H1 (cell line): ENCODE measurements around the gene AP1M2. TPM values are rescaled to one million over a fixed set of nuclear protein-coding genes. Genes with fewer than 3 reads are reported as not detected.

Source experiments
- CTCF ChIA-PET: fragments of 300-600 bp; sonication (Branson Sonifier 250); formaldehyde crosslinking; loops from one replicate; lab custom pipeline; 2021; ENCODE audit not compliant: partially characterized antibody; lab: Charles Lee
- POLR2A ChIA-PET: fragments of 300-600 bp; sonication (Branson Sonifier 250); formaldehyde crosslinking; loops from one replicate; lab custom pipeline; 2021; ENCODE audit warnings: inconsistent platforms; ENCODE audit not compliant: partially characterized antibody; lab: Charles Lee
- DNase-seq, 2 experiments: peaks; one replicate each; pipeline versions ENCODE4 v3.0.0 to v3.0.0-alpha.2; 2010 to 2022; ENCODE audit warnings: low spot score in 2 of 2, low read depth in 1 of 2, mixed read lengths in 1 of 2
- FAIRE-seq: peaks from 2 replicates; lab custom pipeline; 2011; peaks lifted over from hg19 to GRCh38; lab: Jason Lieb, UNC
- H2AFZ ChIP-seq: 2 replicates; pipeline ENCODE4 v1.8.1; 2012; ENCODE audit warnings: low read length, inconsistent platforms
- H2AK5ac ChIP-seq: 2 replicates; pipeline ENCODE4 v1.6.1; 2013; ENCODE audit warnings: low read depth, low read length
- H2BK120ac ChIP-seq: replicated peaks from 2 replicates; pipeline ENCODE3; 2013; ENCODE audit warnings: low read depth, low read length, inconsistent platforms
- H2BK12ac ChIP-seq: 2 replicates; pipeline ENCODE4 v1.6.1; 2013; ENCODE audit warnings: low read depth, low read length
- H2BK15ac ChIP-seq: 2 replicates; pipeline ENCODE4 v1.6.1; 2013; ENCODE audit warnings: low read length
- H2BK20ac ChIP-seq: 2 replicates; pipeline ENCODE4 v1.6.1; 2013; ENCODE audit warnings: low read length
- H2BK5ac ChIP-seq: 2 replicates; pipeline ENCODE4 v1.6.1; 2013; ENCODE audit warnings: low read depth, low read length
- H3K14ac ChIP-seq: 2 replicates; pipeline ENCODE4 v1.6.1; 2013; ENCODE audit warnings: inconsistent platforms; ENCODE audit not compliant: insufficient read length
- H3K18ac ChIP-seq: 2 replicates; pipeline ENCODE4 v1.6.1; 2013; ENCODE audit warnings: low read length; ENCODE audit errors: extremely low read depth
- H3K23ac ChIP-seq: 2 replicates; pipeline ENCODE4 v1.6.1; 2013; ENCODE audit warnings: inconsistent platforms; ENCODE audit not compliant: insufficient read length
- H3K23me2 ChIP-seq: 2 replicates; pipeline ENCODE4 v1.6.1; 2013; ENCODE audit warnings: low read depth, low read length
- H3K27ac ChIP-seq: 2 replicates; pipeline ENCODE4 v1.6.1; 2011; ENCODE audit warnings: low read depth, low read length, inconsistent platforms
- H3K27me3 ChIP-seq, 4 experiments: replicated peaks in 1 of 4; 1 replicate in 1 of 4; 2 replicates in 3 of 4; pipeline versions ENCODE4 v1.6.1 to v1.8.1; 2011 to 2013; ENCODE audit warnings: low read length in 3 of 4, mild to moderate bottlenecking in 3 of 4, inconsistent platforms in 2 of 4, mixed read lengths in 2 of 4, moderate library complexity in 1 of 4; ENCODE audit not compliant: control insufficient read depth in 3 of 4, insufficient read depth in 3 of 4; ENCODE audit errors: extremely low read depth in 1 of 4
- H3K36me3 ChIP-seq, 4 experiments: 2 replicates each; pipeline versions ENCODE4 v1.6.1 to v1.8.1; 2011 to 2013; ENCODE audit warnings: mild to moderate bottlenecking in 4 of 4, low read length in 3 of 4, moderate library complexity in 2 of 4, control low read depth in 1 of 4, inconsistent platforms in 1 of 4; ENCODE audit not compliant: insufficient read depth in 4 of 4, control insufficient read depth in 2 of 4
- H3K4ac ChIP-seq: replicated peaks from 2 replicates; pipeline ENCODE3; 2013; ENCODE audit warnings: low read length, low read depth, mixed read lengths, inconsistent platforms; ENCODE audit not compliant: insufficient read length
- H3K4me1 ChIP-seq, 4 experiments: replicated peaks in 1 of 4; 1 replicate in 1 of 4; 2 replicates in 3 of 4; pipeline versions ENCODE4 v1.6.1 to v1.8.1; 2011 to 2013; ENCODE audit warnings: low read length in 3 of 4, inconsistent platforms in 2 of 4, mixed read lengths in 1 of 4; ENCODE audit not compliant: insufficient read depth in 4 of 4, control insufficient read depth in 3 of 4
- H3K4me2 ChIP-seq, 2 experiments: 2 replicates each; pipeline versions ENCODE4 v1.6.1 to v1.8.1; 2011 to 2013; ENCODE audit warnings: low read depth in 2 of 2, low read length in 2 of 2, control low read depth in 1 of 2, inconsistent platforms in 1 of 2, mild to moderate bottlenecking in 1 of 2; ENCODE audit not compliant: insufficient read depth in 1 of 2
- H3K4me3 ChIP-seq, 4 experiments: fragments of 200-600, 300-600 bp in 1 of 4; sonication (generic), shearing (Covaris generic), sonication (Bioruptor Twin) in 1 of 4; 2 replicates each; pipeline versions ENCODE4 v1.5.1 to v1.8.1; 2011 to 2016; ENCODE audit warnings: low read length in 4 of 4, low read depth in 3 of 4, control low read depth in 2 of 4, inconsistent platforms in 2 of 4, mild to moderate bottlenecking in 2 of 4, mixed read lengths in 1 of 4, moderate library complexity in 1 of 4; ENCODE audit not compliant: insufficient read depth in 2 of 4; ENCODE audit errors: extremely low read depth in 1 of 4
- H3K56ac ChIP-seq: replicated peaks from 2 replicates; pipeline ENCODE3; 2013; ENCODE audit warnings: low read depth, mild to moderate bottlenecking, mixed read lengths, low read length, inconsistent platforms; ENCODE audit not compliant: insufficient read length
- H3K79me1 ChIP-seq: 2 replicates; pipeline ENCODE4 v1.6.1; 2013; ENCODE audit warnings: low read depth, low read length, control low read depth
- H3K79me2 ChIP-seq, 2 experiments: 2 replicates each; pipeline versions ENCODE4 v1.6.1 to v1.8.1; 2012 to 2013; ENCODE audit warnings: low read length in 2 of 2, mild to moderate bottlenecking in 2 of 2, inconsistent platforms in 1 of 2; ENCODE audit not compliant: insufficient read depth in 2 of 2, control insufficient read depth in 1 of 2
- H3K9ac ChIP-seq, 4 experiments: replicated peaks in 1 of 4; 1 replicate in 1 of 4; 2 replicates in 3 of 4; pipeline versions ENCODE4 v1.6.1 to v1.8.1; 2011 to 2013; ENCODE audit warnings: low read depth in 3 of 4, low read length in 3 of 4, control low read depth in 2 of 4, mild to moderate bottlenecking in 2 of 4, moderate library complexity in 2 of 4, inconsistent platforms in 1 of 4; ENCODE audit errors: extremely low read depth in 1 of 4
- H3K9me3 ChIP-seq, 2 experiments: 2 replicates each; pipeline versions ENCODE4 v1.6.1 to v1.8.1; 2012 to 2013; ENCODE audit warnings: mild to moderate bottlenecking in 2 of 2, moderate library complexity in 2 of 2, control low read depth in 1 of 2, inconsistent platforms in 1 of 2, low read depth in 1 of 2, low read length in 1 of 2, mixed read lengths in 1 of 2; ENCODE audit not compliant: insufficient read depth in 2 of 2
- H4K20me1 ChIP-seq, 2 experiments: replicated peaks in 1 of 2; 2 replicates each; pipeline versions ENCODE3 to v1.8.1; 2011 to 2013; ENCODE audit warnings: inconsistent platforms in 2 of 2, low read length in 2 of 2, mild to moderate bottlenecking in 1 of 2; ENCODE audit not compliant: insufficient read depth in 2 of 2, control insufficient read depth in 1 of 2
- H4K5ac ChIP-seq: 2 replicates; pipeline ENCODE4 v1.6.1; 2013; ENCODE audit warnings: low read length, low read depth, mixed read lengths, inconsistent platforms; ENCODE audit not compliant: insufficient read length
- H4K8ac ChIP-seq: 2 replicates; pipeline ENCODE4 v1.8.0; 2013; ENCODE audit warnings: mild to moderate bottlenecking, moderate library complexity, low read length, inconsistent platforms; ENCODE audit not compliant: insufficient read depth; ENCODE audit errors: extremely low read depth
- H4K91ac ChIP-seq: replicated peaks from 2 replicates; pipeline ENCODE3; 2013; ENCODE audit warnings: low read length, mixed read lengths, inconsistent platforms; ENCODE audit not compliant: insufficient read length
- BACH1 ChIP-seq: IDR thresholded peaks from 2 replicates; pipeline ENCODE4 v1.6.1; 2012; ENCODE audit warnings: low read length, improper control_type of control experiment
- CREB1 ChIP-seq: IDR thresholded peaks from 2 replicates; pipeline ENCODE4 v1.6.1; 2012; ENCODE audit warnings: inconsistent platforms
- EP300 ChIP-seq, 2 experiments: IDR thresholded peaks; 1 replicate in 1 of 2; 2 replicates in 1 of 2; pipeline ENCODE4 v1.6.1; 2011 to 2012; ENCODE audit warnings: low read depth in 2 of 2, low read length in 2 of 2, mild to moderate bottlenecking in 2 of 2, borderline replicate concordance in 1 of 2, inconsistent platforms in 1 of 2, moderate library complexity in 1 of 2
- GABPA ChIP-seq: IDR thresholded peaks from 2 replicates; pipeline ENCODE4 v1.6.1; 2011; ENCODE audit warnings: mild to moderate bottlenecking, low read length, moderate library complexity, borderline replicate concordance; ENCODE audit not compliant: insufficient read depth
- GTF2F1 ChIP-seq: IDR thresholded peaks from 2 replicates; pipeline ENCODE4 v1.6.1; 2012; ENCODE audit warnings: low read depth, low read length, improper control_type of control experiment, borderline replicate concordance
- HDAC2 ChIP-seq, 2 experiments: fragments of 300-600 bp in 1 of 2; sonication (generic) in 1 of 2; IDR thresholded peaks; 2 replicates each; pipeline ENCODE4 v1.6.1; 2011 to 2012; ENCODE audit warnings: low read depth in 2 of 2, low read length in 2 of 2, mild to moderate bottlenecking in 2 of 2, moderate library complexity in 2 of 2, borderline replicate concordance in 1 of 2, inconsistent platforms in 1 of 2
- KDM1A ChIP-seq: fragments of 200-600, 300-600 bp; sonication (generic); IDR thresholded peaks from 2 replicates; pipeline ENCODE4 v1.7.1; 2016; ENCODE audit warnings: mild to moderate bottlenecking, low read length, borderline replicate concordance
- WGBS, 2 experiments: shearing (Covaris generic) in 1 of 2; methylation state at CpG; one replicate each; pipeline versions ENCODE4 v1.1.6 to v1.1.7; 2013 to 2015; ENCODE audit warnings: low lambda C conversion rate in 2 of 2, mixed read lengths in 2 of 2, inconsistent platforms in 1 of 2, low coverage in 1 of 2, missing lambda C conversion rate in 1 of 2; ENCODE audit not compliant: insufficient replicate concordance in 2 of 2, insufficient coverage in 1 of 2, insufficient read length in 1 of 2; ENCODE audit errors: extremely low coverage in 1 of 2, missing lambda C conversion rate in 1 of 2; 5-methylcytosine and 5-hydroxymethylcytosine counted together
- polyA plus RNA-seq, 7 experiments: library from polyadenylated mRNA; depleted of rRNA in 3 of 7; stranded (reverse) in 5 of 7; unstranded in 2 of 7; fragments of >200 nt in 5 of 7; fragments of 200-250 nt in 2 of 7; gene quantifications; 1 replicate in 5 of 7; 2 replicates in 1 of 7; 4 replicates in 1 of 7; pipeline versions ENCODE4 v1.2.1 to v1.2.3, GENCODE V29; 2011 to 2013; ENCODE audit warnings: missing spikeins in 2 of 7, mixed read lengths in 2 of 7
- total RNA-seq: library from RNA; stranded (reverse); fragmentation: NEBNext Ultra II Directional; extraction: Animal tissue kit (Norgen Biotek cat#: 25700); gene quantifications from 2 replicates; pipeline ENCODE4 v1.2.1, GENCODE V29; 2021

AP1M2 gene
- total and polyA plus RNA-seq, 2 of the 8 experiments (the other 6 are each of a cell fraction or from before 2014, with no cell fraction given), result 140 to 161 TPM

DNA sequence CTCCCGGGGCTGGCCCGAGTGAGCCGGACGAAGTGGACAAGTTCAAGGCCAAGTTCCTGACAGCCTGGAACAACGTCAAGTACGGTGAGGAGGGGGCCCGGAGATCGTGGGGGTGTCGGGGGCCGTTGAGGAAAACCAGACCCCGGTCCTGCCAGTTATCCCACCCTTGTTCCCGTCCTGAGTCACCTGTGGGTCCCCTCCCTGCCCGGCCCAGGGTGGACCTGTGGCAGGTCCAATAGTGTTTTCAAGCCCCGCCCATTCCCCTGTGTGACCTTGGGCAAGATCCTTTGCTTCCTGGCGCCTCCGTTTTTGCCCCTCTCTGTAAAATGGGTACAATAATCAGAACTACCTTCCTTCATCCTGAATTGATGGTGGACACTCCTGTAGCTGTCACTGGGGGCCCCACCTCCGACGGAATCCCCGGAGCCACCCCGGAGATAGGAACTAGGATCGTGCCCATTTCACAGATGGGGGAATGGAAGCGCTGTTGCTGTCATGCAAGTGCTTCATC lies 42.8 kb downstream of the AP1M2 start:
- H3K4me1 ChIP-seq, result peaks cover 0 to 4% (median 3%) of the 10 kb centered on the region in 4 experiments; a peak in 4 of 7 replicates
- no peak overlapping the region for H2AK5ac ChIP-seq
- peak overlapping the region in 3 of 4 experiments; percentile 67 to 98 (median 74); a peak in 6 of 7 replicates for H3K9ac ChIP-seq
- H3K4ac ChIP-seq, result no peak overlapping the region
- no peaks in the 10 kb centered on the region for H3K27me3 ChIP-seq
- DNase-seq (no peak), FAIRE-seq (no peak)
- H4K5ac ChIP-seq, result no peak overlapping the region
- H3K4me2 ChIP-seq, result peak overlapping the region; percentile 44 to 78
- peaks cover 2% of the 10 kb centered on the region; the same call in 1 of the 2 replicates for H3K23me2 ChIP-seq
- peaks cover 9% of the 10 kb centered on the region for H3K79me1 ChIP-seq
- ChIA-PET CTCF (interaction anchor here (0.6 to 4.2 kb wide), 4 partner anchors 10 to 324 kb away, joined by 3 to 25 read pairs (median 4); no protein-coding TSS in a partner anchor), POLR2A (interaction anchor here (0.8 to 2.8 kb wide), 5 partner anchors 11 to 164 kb away, joined by 3 to 9 read pairs (median 4); partner anchors contain the start of genes KRI1 and TYK2)
- no peaks in the 10 kb centered on the region for H3K9me3 ChIP-seq
- TF ChIP-seq HDAC2 (IDR thresholded peaks at IDR 0.05; ENCODE audit: borderline replicate concordance in 1 of 2, low read depth in 2 of 2, low read length in 2 of 2) (peak in 1 of 2 experiments; percentile 36; a peak in 1 of 4 replicates), GTF2F1 (no peak), BACH1 (no peak), EP300 (IDR thresholded peaks at IDR 0.05; ENCODE audit: borderline replicate concordance in 1 of 2, low read depth in 2 of 2, low read length in 2 of 2) (no peak), CREB1 (no peak), KDM1A (peak; percentile 96), GABPA (no peak)
- no peak overlapping the region for H2BK120ac ChIP-seq
- H3K23ac ChIP-seq, result no peak overlapping the region
- H3K27ac ChIP-seq, result peak overlapping the region; percentile 2; the same call in 1 of the 2 replicates
- WGBS, 2 experiments, result 30% methylated on average over 22 of the region's 22 CpGs; no CpG with 5 or more reads in 1 of the 2 experiments
- peak overlapping the region; percentile 95; the same call in 1 of the 2 replicates for H4K8ac ChIP-seq
- no peak overlapping the region for H2BK15ac ChIP-seq
- no peak overlapping the region for H2BK5ac ChIP-seq
- H4K20me1 ChIP-seq, result peaks cover 0 to 7% of the 10 kb centered on the region in 2 experiments
- no peak overlapping the region for H2AFZ ChIP-seq
- H3K36me3 ChIP-seq, result peaks cover 2 to 10% (median 8%) of the 10 kb centered on the region in 4 experiments; a peak in 5 of 8 replicates
- H3K18ac ChIP-seq, result no peak overlapping the region
- peak overlapping the region; percentile 57 to 99 (median 88) for H3K4me3 ChIP-seq
- H4K91ac ChIP-seq, result no peak overlapping the region
- no peak overlapping the region for H3K56ac ChIP-seq
- no peak overlapping the region for H2BK12ac ChIP-seq
- no peak overlapping the region for H2BK20ac ChIP-seq
- H3K14ac ChIP-seq, result no peak overlapping the region
- peaks cover 0 to 16% of the 10 kb centered on the region in 2 experiments; a peak in 2 of 4 replicates for H3K79me2 ChIP-seq
